ENCODE data around the gene SLC39A12.
"Not testable (repeated sequence)": the region's sequence is repeated elsewhere in the genome, so short reads cannot be mapped to it uniquely, and the experiment has no call there.

GRCh38 chr10:17950269-17950668, 1.4 kb upstream of the SLC39A12 start:
- TF ChIP-seq EP300, CTCF (IDR thresholded peaks at IDR 0.05): not testable (repeated sequence)
